ENCODE data around the gene GM2A.
"Not testable (repeated sequence)": the region's sequence is repeated elsewhere in the genome, so short reads cannot be mapped to it uniquely, and the experiment has no call there.

The GM2A gene

DNA sequence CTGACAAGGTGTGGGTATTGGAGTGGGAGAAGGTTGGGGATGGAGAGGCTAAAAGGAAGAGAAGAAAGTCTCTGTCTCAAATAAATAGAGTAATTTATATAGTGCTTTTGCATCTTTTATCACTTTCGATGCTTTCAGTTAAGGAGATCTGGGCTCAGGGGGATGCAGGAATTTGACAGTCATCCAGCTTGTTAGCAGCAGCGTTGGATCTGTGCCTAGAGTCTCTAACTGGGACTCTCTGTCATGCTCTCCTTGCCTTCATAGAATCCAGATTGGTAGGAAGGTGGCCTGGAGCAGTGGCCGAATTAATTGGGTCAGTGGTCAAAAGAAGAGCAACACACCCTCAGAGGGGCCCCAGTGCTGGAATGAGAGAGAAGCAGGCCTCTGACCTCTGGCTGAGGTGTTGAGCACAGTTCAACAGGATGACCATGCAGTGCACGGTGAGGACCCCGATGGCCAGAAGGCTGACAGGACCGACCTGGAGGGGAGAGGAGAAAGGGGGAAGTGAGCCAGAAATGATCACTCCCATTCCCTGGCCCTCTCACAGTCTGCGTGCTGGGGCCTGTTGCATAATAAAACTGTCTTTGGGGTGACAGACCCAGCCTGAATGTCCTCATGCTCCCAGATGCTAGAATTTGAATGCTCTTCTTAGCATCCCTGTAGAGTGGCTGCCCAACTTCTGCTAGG is 42.9 kb downstream of the GM2A start:
- DNase-seq: no peak

GRCh38 chr5:151296478-151296830 is 43.5 kb downstream of the GM2A start:
- no peak for DNase-seq

GRCh38 chr5:151296974-151297373 is 44.0 kb downstream of the GM2A start:
- DNase-seq: no peak

- no peak for DNase-seq
Observed at GRCh38 chr5:151298063-151298855, 45.3 kb downstream of the GM2A start.

DNA sequence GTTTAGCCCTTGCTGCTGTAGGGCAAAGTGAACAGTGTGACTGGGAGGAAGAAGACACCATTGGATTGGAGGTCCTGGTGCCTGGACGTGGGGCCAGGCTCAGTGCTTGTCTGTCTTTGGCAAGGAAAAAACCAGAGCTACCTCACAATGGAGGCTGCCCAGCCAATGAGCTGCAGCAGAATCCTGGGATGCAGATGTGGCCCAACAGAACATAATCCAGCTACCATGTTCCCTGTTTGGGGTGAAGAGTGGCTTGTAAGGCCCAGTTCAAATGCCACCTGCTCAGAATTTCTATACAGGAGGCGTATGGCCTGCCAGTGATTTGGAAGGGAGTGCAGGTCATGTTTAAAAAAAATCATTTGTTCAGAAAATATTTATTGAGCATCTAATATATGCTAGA is 50.7 kb downstream of the GM2A start, which contains the start of gene SLC36A3:
TSS of gene SLC36A3 (minus strand) at position 101 of the 400 bp plus-strand sequence. CDS start 412 bp downstream, outside the sequence.
- DNase-seq: no peak

- DNase-seq: not testable (repeated sequence)
Observed at GRCh38 chr5:151309266-151309665, 56.3 kb downstream of the GM2A start.

- DNase-seq: not testable (repeated sequence)
Observed at GRCh38 chr5:151309821-151310220, 56.8 kb downstream of the GM2A start.

DNA sequence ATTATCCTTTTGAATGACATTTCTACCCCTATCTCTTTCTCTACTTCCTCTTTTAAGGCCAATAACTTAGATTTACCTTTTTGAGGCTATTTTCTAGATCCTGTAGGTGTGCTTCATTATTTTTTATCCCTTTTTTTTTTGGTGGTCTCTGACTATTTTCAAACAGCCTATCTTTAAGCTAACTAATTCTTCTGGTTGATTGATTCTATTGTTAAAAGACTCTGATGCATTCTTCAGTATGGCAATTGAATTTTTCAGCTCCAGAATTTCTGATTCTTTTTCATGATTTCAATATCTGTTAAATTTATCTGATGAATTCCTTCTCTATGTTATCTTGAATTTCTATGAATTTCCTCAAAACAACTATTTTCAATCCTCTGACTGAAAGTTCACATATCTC is 57.9 kb downstream of the GM2A start:
- no peak for DNase-seq

- DNase-seq: no peak
Observed at GRCh38 chr5:151312756-151313324, 59.9 kb downstream of the GM2A start.

DNA sequence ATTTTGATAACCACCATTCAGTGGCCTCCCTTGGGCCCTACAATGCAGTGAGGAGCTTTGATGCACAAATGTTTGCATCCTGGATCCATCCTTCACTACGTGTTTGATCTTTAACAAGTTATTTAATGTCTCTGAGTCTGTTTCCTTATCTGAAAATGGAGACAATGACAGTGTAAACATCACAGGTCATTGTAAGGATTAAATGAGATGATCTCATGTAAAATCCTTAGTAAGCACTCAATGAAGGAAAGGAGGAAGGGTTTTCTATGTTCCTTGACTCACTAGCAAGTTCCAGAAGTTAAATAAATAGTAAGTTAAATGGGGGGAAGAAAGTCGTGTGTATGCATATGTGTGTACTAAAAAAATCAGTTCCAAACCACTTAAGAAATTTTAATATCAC is 60.4 kb downstream of the GM2A start:
- no peak for DNase-seq

GRCh38 chr5:151315998-151316597 is 63.1 kb downstream of the GM2A start:
- DNase-seq: no peak

GRCh38 chr5:151317871-151318270 is 64.9 kb downstream of the GM2A start:
- DNase-seq: no peak

DNA sequence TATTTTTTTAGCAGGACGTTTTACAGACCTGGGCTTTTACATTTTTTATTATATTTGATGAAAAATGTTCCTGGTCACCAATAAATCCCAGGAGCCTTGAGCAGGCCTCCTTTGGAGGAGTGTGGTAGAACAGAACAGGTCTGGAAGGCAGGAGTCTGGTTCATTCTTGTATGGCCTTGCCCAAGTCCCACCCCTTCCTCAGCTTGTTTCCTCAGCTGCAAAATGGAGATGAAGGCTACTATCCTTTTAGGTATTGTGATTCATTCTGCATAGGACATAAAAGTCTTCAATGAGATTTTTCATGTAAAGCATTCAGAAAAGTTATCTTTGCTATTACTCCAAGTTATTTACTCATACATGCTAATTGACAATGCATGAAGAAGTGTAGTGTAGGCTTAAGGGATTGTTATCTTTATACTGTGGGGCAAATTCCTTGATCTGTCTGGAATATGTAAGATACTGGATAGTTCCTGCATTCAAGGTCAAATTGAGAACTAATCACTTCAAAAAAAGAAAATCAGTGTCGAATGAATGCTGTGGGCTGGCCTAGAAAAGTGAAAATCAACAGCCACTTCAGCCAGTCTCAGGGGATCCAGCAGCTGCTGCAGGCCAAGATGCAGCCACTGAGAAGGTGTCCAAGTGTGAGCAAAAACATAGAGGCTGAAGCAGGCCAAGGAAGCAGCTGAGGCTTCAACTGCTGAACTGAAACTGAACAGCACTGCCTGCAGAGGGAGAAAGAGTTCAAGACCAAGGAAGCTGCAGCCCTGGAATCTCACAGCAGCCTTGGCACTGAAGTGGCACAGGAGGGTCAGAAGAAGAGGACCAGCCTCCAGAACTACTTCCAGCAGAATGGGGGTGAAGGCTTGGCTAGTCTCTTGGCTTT is 66.1 kb downstream of the GM2A start:
- DNase-seq: no peak
